ENCODE results near the gene CS.

CS gene

GRCh38 chr12:56333679-56334489 is 33.8 kb upstream of the CS start, which contains the start of gene PAN2:
Gene PAN2 (minus strand): TSS chr12:56334000. CDS start chr12:56333094, 906 bp downstream.
- TF ChIP-seq ZBTB7A (IDR thresholded peaks at IDR 0.05; ENCODE audit: low read depth), result peak; percentile 68; the same call in 1 of the 2 replicates
- TF ChIP-seq CREB1 (IDR thresholded peaks at IDR 0.05; ENCODE audit: low read depth), result peak; percentile 74
- peak; percentile 80 for TF ChIP-seq YY1 (IDR thresholded peaks at IDR 0.05; ENCODE audit: low read depth)
- TF ChIP-seq EGR1 (IDR thresholded peaks at IDR 0.05), result peak; percentile 0; the same call in 1 of the 2 replicates
- TF ChIP-seq TAF1 (IDR thresholded peaks at IDR 0.05; ENCODE audit: low read depth), result peak; percentile 92
- no peak for TF ChIP-seq REST (IDR thresholded peaks at IDR 0.05; ENCODE audit: low read depth)
- peak; percentile 42; the same call in 1 of the 2 replicates for TF ChIP-seq FOXM1 (IDR thresholded peaks at IDR 0.05; ENCODE audit: borderline replicate concordance, low read depth)
- no peak for TF ChIP-seq CEBPB (IDR thresholded peaks at IDR 0.05)
- 0 out of 2 replicates have a peak, but pooled peaks have one; percentile 17 for TF ChIP-seq EP300 (IDR thresholded peaks at IDR 0.05; ENCODE audit: borderline replicate concordance)
- 0 out of 2 replicates have a peak, but pooled peaks have one; percentile 8 for TF ChIP-seq TEAD4 (IDR thresholded peaks at IDR 0.05)
- TF ChIP-seq USF1 (IDR thresholded peaks at IDR 0.05), result peak; percentile 32
- no peak; the same call in 1 of the 2 replicates for TF ChIP-seq NFIC (IDR thresholded peaks at IDR 0.05)
- TF ChIP-seq RAD21 (IDR thresholded peaks at IDR 0.05; ENCODE audit: low read depth), result peak; percentile 29; the same call in 1 of the 2 replicates
- TF ChIP-seq TCF12 (IDR thresholded peaks at IDR 0.05; ENCODE audit: low read depth), result peak; percentile 76; the same call in 1 of the 2 replicates
- TF ChIP-seq MAX (IDR thresholded peaks at IDR 0.05), result peak; percentile 86

GRCh38 chr12:56333197-56333678 is 33.1 kb upstream of the CS start:
- no peak for TF ChIP-seq NFIC (IDR thresholded peaks at IDR 0.05)
- no peak for TF ChIP-seq FOXM1 (IDR thresholded peaks at IDR 0.05; ENCODE audit: borderline replicate concordance, low read depth)
- 0 out of 2 replicates have a peak, but pooled peaks have one; percentile 24 for TF ChIP-seq EGR1 (IDR thresholded peaks at IDR 0.05)

- TF ChIP-seq CEBPB (IDR thresholded peaks at IDR 0.05), result no peak
- no peak for TF ChIP-seq FOXM1 (IDR thresholded peaks at IDR 0.05; ENCODE audit: borderline replicate concordance, low read depth)
- TF ChIP-seq ZBTB7A (IDR thresholded peaks at IDR 0.05; ENCODE audit: low read depth), result no peak
- TF ChIP-seq USF1 (IDR thresholded peaks at IDR 0.05), result no peak
- TF ChIP-seq MAX (IDR thresholded peaks at IDR 0.05), result no peak
- no peak for TF ChIP-seq YY1 (IDR thresholded peaks at IDR 0.05; ENCODE audit: low read depth)
- TF ChIP-seq REST (IDR thresholded peaks at IDR 0.05; ENCODE audit: low read depth), result no peak
- TF ChIP-seq TAF1 (IDR thresholded peaks at IDR 0.05; ENCODE audit: low read depth), result no peak
- no peak for TF ChIP-seq CREB1 (IDR thresholded peaks at IDR 0.05; ENCODE audit: low read depth)
- no peak for TF ChIP-seq NFIC (IDR thresholded peaks at IDR 0.05)
- TF ChIP-seq RAD21 (IDR thresholded peaks at IDR 0.05; ENCODE audit: low read depth), result no peak
- no peak for TF ChIP-seq TCF12 (IDR thresholded peaks at IDR 0.05; ENCODE audit: low read depth)
- TF ChIP-seq TEAD4 (IDR thresholded peaks at IDR 0.05), result no peak
- no peak for TF ChIP-seq EP300 (IDR thresholded peaks at IDR 0.05; ENCODE audit: borderline replicate concordance)
Measured at GRCh38 chr12:56332512-56333196, 32.5 kb upstream of the CS start.

DNA sequence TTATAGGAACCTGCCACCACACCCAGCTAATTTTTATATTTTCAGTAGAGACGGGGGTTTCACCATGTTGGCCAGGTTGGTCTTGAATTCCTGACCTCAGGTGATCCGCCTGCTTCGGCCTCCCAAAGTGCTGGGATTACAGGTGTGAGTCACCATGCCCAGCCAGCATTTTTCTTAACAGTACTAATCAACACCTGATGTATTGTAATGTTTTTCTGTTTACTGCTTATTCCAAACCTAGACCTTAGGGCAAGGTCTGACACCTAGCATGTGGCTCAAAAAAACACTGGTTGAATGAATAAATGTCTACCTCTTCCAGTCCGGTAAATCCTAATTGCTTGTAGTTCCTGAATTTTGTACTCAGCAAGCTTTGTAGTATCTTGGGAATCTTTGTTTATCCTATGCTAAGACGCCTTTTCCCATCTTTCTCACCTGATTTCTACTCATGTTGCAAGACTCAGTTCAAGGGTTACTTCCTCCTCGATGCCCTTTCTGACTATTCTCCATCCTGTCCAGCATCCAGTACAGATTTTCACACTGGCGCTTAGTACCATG is 30.9 kb upstream of the CS start:
- no peak for TF ChIP-seq USF1 (IDR thresholded peaks at IDR 0.05)
- no peak for TF ChIP-seq FOXM1 (IDR thresholded peaks at IDR 0.05; ENCODE audit: borderline replicate concordance, low read depth)
- no peak for TF ChIP-seq MAX (IDR thresholded peaks at IDR 0.05)
- TF ChIP-seq REST (IDR thresholded peaks at IDR 0.05; ENCODE audit: low read depth), result no peak
- TF ChIP-seq EGR1 (IDR thresholded peaks at IDR 0.05), result no peak
- no peak for TF ChIP-seq TEAD4 (IDR thresholded peaks at IDR 0.05)
- TF ChIP-seq YY1 (IDR thresholded peaks at IDR 0.05; ENCODE audit: low read depth), result no peak
- no peak for TF ChIP-seq CEBPB (IDR thresholded peaks at IDR 0.05)
- TF ChIP-seq EP300 (IDR thresholded peaks at IDR 0.05; ENCODE audit: borderline replicate concordance), result no peak
- no peak for TF ChIP-seq CREB1 (IDR thresholded peaks at IDR 0.05; ENCODE audit: low read depth)
- no peak for TF ChIP-seq TAF1 (IDR thresholded peaks at IDR 0.05; ENCODE audit: low read depth)
- no peak for TF ChIP-seq TCF12 (IDR thresholded peaks at IDR 0.05; ENCODE audit: low read depth)
- TF ChIP-seq NFIC (IDR thresholded peaks at IDR 0.05), result no peak
- no peak for TF ChIP-seq ZBTB7A (IDR thresholded peaks at IDR 0.05; ENCODE audit: low read depth)

Measured in Ishikawa (cell line).